H9 (cell line): ENCODE measurements around the gene LRRC73. TPM values are rescaled to one million over a fixed set of nuclear protein-coding genes. Genes with fewer than 3 reads are reported as not detected.
"Not testable (repeated sequence)": the region's sequence is repeated elsewhere in the genome, so short reads cannot be mapped to it uniquely, and the experiment has no call there.

ENCODE experiments used
- DNase-seq: peaks from one replicate; pipeline ENCODE4 v3.0.0-alpha.2; 2017
- H2AFZ ChIP-seq: one replicate; pipeline ENCODE4 v1.6.1; 2013; ENCODE audit warnings: mild to moderate bottlenecking, low read length, control low read depth, moderate library complexity
- H2AK5ac ChIP-seq: 2 replicates; pipeline ENCODE4 v1.6.1; 2013; ENCODE audit warnings: low read length, control low read depth, mixed read lengths; ENCODE audit not compliant: insufficient read length
- H2BK120ac ChIP-seq: one replicate; pipeline ENCODE4 v1.6.1; 2013; ENCODE audit warnings: low read depth, mild to moderate bottlenecking, low read length, control low read depth, inconsistent platforms; ENCODE audit not compliant: poor library complexity, severe bottlenecking
- H2BK12ac ChIP-seq: 2 replicates; pipeline ENCODE4 v1.6.1; 2013; ENCODE audit warnings: low read length, control low read depth, mixed read lengths, low read depth; ENCODE audit not compliant: insufficient read length
- H2BK15ac ChIP-seq: 2 replicates; pipeline ENCODE4 v1.6.1; 2013; ENCODE audit warnings: low read depth, low read length, control low read depth
- H2BK20ac ChIP-seq: one replicate; pipeline ENCODE4 v1.6.1; 2013; ENCODE audit warnings: low read depth, mild to moderate bottlenecking, low read length, control low read depth, inconsistent platforms; ENCODE audit not compliant: poor library complexity, severe bottlenecking
- H2BK5ac ChIP-seq: 2 replicates; pipeline ENCODE4 v1.6.1; 2013; ENCODE audit warnings: low read length, control low read depth, mixed read lengths; ENCODE audit not compliant: insufficient read length
- H3K14ac ChIP-seq: 2 replicates; pipeline ENCODE4 v1.6.1; 2013; ENCODE audit warnings: low read length, control low read depth; ENCODE audit not compliant: insufficient read depth
- H3K18ac ChIP-seq: 2 replicates; pipeline ENCODE4 v1.6.1; 2013; ENCODE audit warnings: low read depth, mild to moderate bottlenecking, mixed read lengths, low read length, control low read depth; ENCODE audit not compliant: insufficient read length
- H3K23ac ChIP-seq: 2 replicates; pipeline ENCODE4 v1.6.1; 2013; ENCODE audit warnings: low read length, control low read depth, mixed read lengths, low read depth; ENCODE audit not compliant: insufficient read length
- H3K23me2 ChIP-seq: 2 replicates; pipeline ENCODE4 v1.6.1; 2013; ENCODE audit warnings: low read depth, mild to moderate bottlenecking, mixed read lengths, low read length, control low read depth; ENCODE audit not compliant: insufficient read length, poor library complexity, severe bottlenecking
- H3K27ac ChIP-seq: 2 replicates; pipeline ENCODE4 v1.5.1; 2013; ENCODE audit warnings: low read length, control low read depth, mixed read lengths, low read depth; ENCODE audit not compliant: insufficient read length
- H3K27me3 ChIP-seq: 2 replicates; pipeline ENCODE4 v1.6.1; 2013; ENCODE audit warnings: low read length, control low read depth, inconsistent platforms; ENCODE audit not compliant: insufficient read depth
- H3K4ac ChIP-seq: 2 replicates; pipeline ENCODE4 v1.6.1; 2013; ENCODE audit warnings: low read depth, mild to moderate bottlenecking, control low read depth, inconsistent platforms, low read length, moderate library complexity
- H3K4me1 ChIP-seq: 2 replicates; pipeline ENCODE4 v1.6.1; 2013; ENCODE audit warnings: low read length, control low read depth, inconsistent platforms; ENCODE audit not compliant: insufficient read depth
- H3K4me2 ChIP-seq: 2 replicates; pipeline ENCODE4 v1.6.1; 2013; ENCODE audit warnings: low read length, control low read depth, mixed read lengths; ENCODE audit not compliant: insufficient read length, insufficient read depth
- H3K56ac ChIP-seq: 2 replicates; pipeline ENCODE4 v1.6.1; 2013; ENCODE audit warnings: low read depth, mild to moderate bottlenecking, mixed read lengths, low read length, control low read depth; ENCODE audit not compliant: insufficient read length
- H3K79me1 ChIP-seq: 2 replicates; pipeline ENCODE4 v1.6.1; 2013; ENCODE audit warnings: low read depth, mild to moderate bottlenecking, moderate library complexity, low read length, control low read depth, inconsistent platforms; ENCODE audit not compliant: insufficient read depth, poor library complexity, severe bottlenecking
- H3K79me2 ChIP-seq: 2 replicates; pipeline ENCODE4 v1.6.1; 2013; ENCODE audit warnings: low read length, control low read depth, inconsistent platforms; ENCODE audit not compliant: insufficient read depth
- H3K9ac ChIP-seq: 2 replicates; pipeline ENCODE4 v1.6.1; 2013; ENCODE audit warnings: low read length, control low read depth, mixed read lengths; ENCODE audit not compliant: insufficient read length; ENCODE audit errors: extremely low read depth
- H3K9me3 ChIP-seq: one replicate; pipeline ENCODE4 v1.6.1; 2013; ENCODE audit warnings: low read depth, low read length, inconsistent platforms; ENCODE audit not compliant: control insufficient read depth
- H3T11ph ChIP-seq: one replicate; pipeline ENCODE4 v1.6.1; 2013; ENCODE audit warnings: mild to moderate bottlenecking, low read length, control low read depth, inconsistent platforms
- H4K20me1 ChIP-seq: one replicate; pipeline ENCODE4 v1.6.1; 2013; ENCODE audit not compliant: control insufficient read depth, insufficient read length, insufficient read depth
- H4K5ac ChIP-seq: 2 replicates; pipeline ENCODE4 v1.6.1; 2013; ENCODE audit warnings: low read depth, mild to moderate bottlenecking, mixed read lengths, low read length, control low read depth; ENCODE audit not compliant: insufficient read length
- H4K8ac ChIP-seq: replicated peaks from 2 replicates; pipeline ENCODE4 v1.6.1; 2013; ENCODE audit warnings: low read length, control low read depth, mixed read lengths, low read depth; ENCODE audit not compliant: insufficient read length
- H4K91ac ChIP-seq: 2 replicates; pipeline ENCODE4 v1.6.1; 2013; ENCODE audit warnings: low read depth, mild to moderate bottlenecking, moderate library complexity, mixed read lengths, low read length, control low read depth; ENCODE audit not compliant: insufficient read length
- H3K27ac Mint-ChIP-seq, 3 experiments: 2 replicates in 2 of 3; 3 replicates in 1 of 3; pipeline ENCODE4 v1.8.0; 2020 to 2021; ENCODE audit warnings: mixed read lengths in 3 of 3, mild to moderate bottlenecking in 1 of 3, moderate library complexity in 1 of 3
- H3K27me3 Mint-ChIP-seq: 2 replicates; pipeline ENCODE4 v1.8.0; 2021; ENCODE audit warnings: low read depth, mild to moderate bottlenecking, moderate library complexity, mixed read lengths
- H3K36me3 Mint-ChIP-seq, 3 experiments: 2 replicates in 2 of 3; 3 replicates in 1 of 3; pipeline ENCODE4 v1.8.0; 2020 to 2021; ENCODE audit warnings: low read depth in 3 of 3, mixed read lengths in 3 of 3; ENCODE audit not compliant: insufficient read depth in 1 of 3
- H3K4me1 Mint-ChIP-seq, 2 experiments: 2 replicates each; pipeline ENCODE4 v1.8.0; 2020; ENCODE audit warnings: mixed read lengths in 2 of 2
- H3K4me3 Mint-ChIP-seq, 2 experiments: 2 replicates in 1 of 2; 3 replicates in 1 of 2; pipeline ENCODE4 v1.8.0; 2020 to 2021; ENCODE audit warnings: mild to moderate bottlenecking in 2 of 2, mixed read lengths in 2 of 2, moderate library complexity in 1 of 2
- H3K9me3 Mint-ChIP-seq, 2 experiments: 2 replicates in 1 of 2; 3 replicates in 1 of 2; pipeline ENCODE4 v1.8.0; 2020; ENCODE audit warnings: mild to moderate bottlenecking in 2 of 2, mixed read lengths in 2 of 2, moderate library complexity in 1 of 2
- WGBS: extraction: QIAGEN DNeasy Blood & Tissue Kit; methylation state at CpG from one replicate; pipeline ENCODE4 v1.1.7; 2013; ENCODE audit warnings: missing lambda C conversion rate, low lambda C conversion rate, mixed read lengths; ENCODE audit not compliant: insufficient read length; ENCODE audit errors: extremely low coverage; 5-methylcytosine and 5-hydroxymethylcytosine counted together
- total RNA-seq: library from RNA; stranded (reverse); gene quantifications from 2 replicates; pipeline ENCODE4 v1.2.1, GENCODE V29; 2021
- TF ChIP-seq, protein P1 (sequence below): fragments of 200-600 bp; sonication (generic); conservative IDR thresholded peaks from 3 replicates; pipeline ENCODE4 v1.8.0; 2021; ENCODE audit warnings: antibody characterized with exemption, mild to moderate bottlenecking

The LRRC73 gene
- total RNA-seq, 1 experiment from 2014 or later, result 0.55 TPM

DNA sequence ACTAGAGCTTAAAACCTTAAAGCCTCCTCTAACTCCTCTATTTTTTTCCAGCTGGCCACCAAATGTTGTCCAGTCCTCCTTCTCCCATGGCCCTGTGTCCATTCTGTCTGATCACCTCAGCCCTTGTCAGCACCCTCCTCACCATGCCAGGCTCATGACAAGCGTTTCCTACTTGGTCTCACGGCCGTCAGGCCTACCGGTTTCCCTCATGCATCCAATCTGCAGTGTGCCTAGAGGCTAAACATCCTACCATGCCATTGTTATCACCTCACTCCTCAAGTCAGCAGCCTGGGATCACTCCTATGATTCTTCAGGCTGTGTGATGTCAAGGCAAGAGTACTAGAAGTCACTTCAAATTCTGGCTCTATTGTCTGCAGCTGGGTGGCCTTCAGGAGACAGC, 42.4 kb downstream of the LRRC73 start:
- no peak overlapping the region for H2AK5ac ChIP-seq
- H3K9ac ChIP-seq, result no peak overlapping the region
- no peaks in the 10 kb centered on the region for H3K23me2 ChIP-seq
- peaks cover 3% of the 10 kb centered on the region; the same call in 1 of the 2 replicates for H3K4me1 ChIP-seq
- H3K9me3 ChIP-seq, result no peaks in the 10 kb centered on the region
- H3T11ph ChIP-seq, result no peak overlapping the region
- no peaks in the 10 kb centered on the region for H3K27me3 ChIP-seq
- no peak overlapping the region for H3K4me2 ChIP-seq
- no peak overlapping the region for H2AFZ ChIP-seq
- Mint-ChIP-seq H3K4me1 (peaks cover 12 to 17% of the 10 kb centered on the region in 2 experiments), H3K36me3 (no peaks in the 10 kb centered on the region), H3K27ac (no peak overlapping the region), H3K4me3 (no peak overlapping the region), H3K27me3 (peaks cover 7% of the 10 kb centered on the region), H3K9me3 (no peaks in the 10 kb centered on the region)
- no peak overlapping the region for H2BK120ac ChIP-seq
- H3K14ac ChIP-seq, result no peak overlapping the region; the same call in 1 of the 2 replicates
- DNase-seq, result no peak
- no peaks in the 10 kb centered on the region for H3K79me2 ChIP-seq
- H3K23ac ChIP-seq, result no peak overlapping the region
- H4K20me1 ChIP-seq, result no peaks in the 10 kb centered on the region
- no peak overlapping the region for H3K56ac ChIP-seq
- H4K5ac ChIP-seq, result no peak overlapping the region
- no peak overlapping the region for H2BK12ac ChIP-seq
- no CpG with 5 or more reads among the region's 4 CpGs for WGBS
- no peak overlapping the region for H4K91ac ChIP-seq
- H3K18ac ChIP-seq, result no peak overlapping the region
- H2BK5ac ChIP-seq, result no peak overlapping the region
- no peak overlapping the region for H4K8ac ChIP-seq
- H2BK20ac ChIP-seq, result no peak overlapping the region
- H2BK15ac ChIP-seq, result no peak overlapping the region
- no peak overlapping the region for H3K27ac ChIP-seq
- no peak overlapping the region for H3K4ac ChIP-seq
- TF ChIP-seq, protein P1, sequence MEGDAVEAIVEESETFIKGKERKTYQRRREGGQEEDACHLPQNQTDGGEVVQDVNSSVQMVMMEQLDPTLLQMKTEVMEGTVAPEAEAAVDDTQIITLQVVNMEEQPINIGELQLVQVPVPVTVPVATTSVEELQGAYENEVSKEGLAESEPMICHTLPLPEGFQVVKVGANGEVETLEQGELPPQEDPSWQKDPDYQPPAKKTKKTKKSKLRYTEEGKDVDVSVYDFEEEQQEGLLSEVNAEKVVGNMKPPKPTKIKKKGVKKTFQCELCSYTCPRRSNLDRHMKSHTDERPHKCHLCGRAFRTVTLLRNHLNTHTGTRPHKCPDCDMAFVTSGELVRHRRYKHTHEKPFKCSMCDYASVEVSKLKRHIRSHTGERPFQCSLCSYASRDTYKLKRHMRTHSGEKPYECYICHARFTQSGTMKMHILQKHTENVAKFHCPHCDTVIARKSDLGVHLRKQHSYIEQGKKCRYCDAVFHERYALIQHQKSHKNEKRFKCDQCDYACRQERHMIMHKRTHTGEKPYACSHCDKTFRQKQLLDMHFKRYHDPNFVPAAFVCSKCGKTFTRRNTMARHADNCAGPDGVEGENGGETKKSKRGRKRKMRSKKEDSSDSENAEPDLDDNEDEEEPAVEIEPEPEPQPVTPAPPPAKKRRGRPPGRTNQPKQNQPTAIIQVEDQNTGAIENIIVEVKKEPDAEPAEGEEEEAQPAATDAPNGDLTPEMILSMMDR, result no peak
- no peaks in the 10 kb centered on the region for H3K79me1 ChIP-seq

DNA sequence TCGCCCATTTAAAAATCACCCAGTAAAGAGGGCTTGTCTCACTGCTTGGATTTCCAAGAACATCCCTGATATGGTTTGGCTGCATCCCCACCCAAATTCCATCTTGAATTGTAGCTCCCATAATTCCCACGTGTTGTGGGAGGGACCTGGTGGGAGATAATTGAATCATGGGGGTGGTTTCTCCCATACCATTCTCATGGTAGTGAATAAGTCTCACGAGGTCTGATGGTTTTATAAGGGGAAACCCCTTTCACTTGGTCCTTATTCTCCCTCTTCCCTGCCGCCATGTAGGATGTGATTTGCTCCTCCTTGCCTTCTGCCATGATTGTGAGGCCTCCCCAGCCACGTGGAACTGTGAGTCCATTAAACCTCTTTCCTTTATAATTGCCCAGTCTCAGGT, 42.9 kb downstream of the LRRC73 start:
- not testable (repeated sequence) for H3T11ph ChIP-seq, H3K27ac Mint-ChIP-seq, H3K4ac ChIP-seq, H3K56ac ChIP-seq, DNase-seq, H2BK12ac ChIP-seq, H3K14ac ChIP-seq, H4K5ac ChIP-seq, H4K20me1 ChIP-seq, H2BK120ac ChIP-seq, H3K4me2 ChIP-seq, H3K4me3 Mint-ChIP-seq, H3K9me3 ChIP-seq, H3K79me1 ChIP-seq, H3K4me1 ChIP-seq, H3K36me3 Mint-ChIP-seq, H2BK20ac ChIP-seq, H2BK15ac ChIP-seq, H3K9me3 Mint-ChIP-seq, H2BK5ac ChIP-seq, H3K23ac ChIP-seq, H2AFZ ChIP-seq, H2AK5ac ChIP-seq, H4K8ac ChIP-seq, H3K27ac ChIP-seq, H3K27me3 ChIP-seq, H4K91ac ChIP-seq, H3K23me2 ChIP-seq, H3K18ac ChIP-seq, H3K79me2 ChIP-seq, H3K9ac ChIP-seq
- peaks cover 12 to 17% of the 10 kb centered on the region in 2 experiments for H3K4me1 Mint-ChIP-seq
- no CpG with 5 or more reads among the region's 5 CpGs for WGBS
- peaks cover 11% of the 10 kb centered on the region for H3K27me3 Mint-ChIP-seq
